CD4-positive, alpha-beta T cell treated with Interleukin-15 for 4 hours (primary cell): ENCODE data around the gene DLG5.

ENCODE experiments used
- DNase-seq: peaks from one replicate; pipeline ENCODE4 v3.0.0-alpha.2; 2020; ENCODE audit warnings: low spot score

Gene DLG5

DNA sequence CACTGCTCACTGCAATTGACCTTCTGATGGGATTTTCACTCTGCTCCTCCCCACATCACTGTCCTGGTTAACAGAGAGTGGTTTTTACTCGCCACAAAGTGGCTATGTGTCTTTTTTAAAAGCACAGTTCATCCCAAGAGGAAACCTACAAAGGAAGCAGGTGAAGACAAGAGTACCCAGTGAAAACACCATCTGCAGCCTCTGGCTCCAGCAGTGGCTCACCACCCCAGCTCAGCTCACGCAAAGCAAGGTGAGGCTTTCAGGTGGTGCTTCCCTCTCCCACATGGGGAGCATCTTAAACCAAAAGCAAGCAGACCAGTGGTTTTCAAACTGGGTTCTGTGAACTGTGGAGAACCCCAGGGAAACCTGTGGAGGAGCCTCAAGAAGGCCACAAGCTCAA lies 14.0 kb downstream of the DLG5 start:
- no peak for DNase-seq

DNA sequence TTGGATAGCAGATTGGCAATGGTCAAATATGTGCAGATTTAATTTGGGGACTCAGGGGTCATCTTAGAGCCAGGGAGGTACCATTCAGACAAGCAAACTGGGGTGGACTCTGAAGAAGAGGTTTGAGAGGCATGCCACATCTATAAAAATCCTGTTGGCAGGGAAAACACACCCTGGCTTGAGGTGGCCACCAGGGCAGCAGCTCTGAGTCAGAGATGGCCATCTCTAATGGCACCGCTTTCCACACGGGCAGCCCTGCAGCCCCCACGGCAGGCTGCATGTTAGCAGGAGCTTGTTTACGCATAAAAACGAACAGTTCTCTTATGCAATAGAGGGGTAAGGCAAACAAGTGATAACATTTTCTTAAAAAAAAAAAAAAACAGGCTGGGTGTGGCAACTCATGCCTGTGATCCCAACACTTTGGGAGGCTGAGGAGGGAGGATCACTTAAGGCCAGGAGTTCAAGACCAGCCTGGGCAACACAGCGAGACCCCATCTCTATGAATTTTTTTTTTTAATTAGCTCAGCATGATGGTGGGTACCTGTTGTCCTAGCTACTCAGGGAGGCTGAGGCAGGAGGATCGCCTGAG lies 14.9 kb downstream of the DLG5 start:
- no peak for DNase-seq

DNA sequence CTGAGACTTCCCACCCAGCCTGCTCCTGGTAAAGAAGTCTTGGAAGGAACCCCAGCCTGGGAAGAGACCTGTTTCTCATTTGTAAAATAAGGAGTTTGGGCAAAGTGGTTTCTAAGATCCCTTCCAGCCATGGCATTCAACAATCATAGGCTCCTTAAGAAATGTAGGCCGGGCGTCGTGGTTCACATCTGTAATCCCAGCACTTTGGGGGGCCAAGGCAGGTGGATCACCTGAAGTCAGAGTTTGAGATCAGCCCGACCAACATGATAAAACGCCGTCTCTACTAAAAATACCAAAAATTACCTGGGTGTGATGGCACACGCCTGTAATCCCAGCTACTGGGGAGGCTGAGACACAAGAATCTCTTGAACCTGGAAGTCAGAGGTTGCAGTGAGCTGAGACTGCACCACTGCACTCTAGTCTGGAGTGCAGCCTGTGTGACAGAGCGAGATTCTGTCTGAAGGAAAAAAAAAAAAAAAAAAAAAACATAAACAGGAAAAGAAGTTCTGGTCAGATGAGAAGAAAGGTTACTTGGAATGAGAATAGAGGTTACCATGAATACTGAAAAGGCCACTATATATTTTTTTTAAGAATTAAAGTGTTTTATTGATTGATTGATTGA lies 15.9 kb downstream of the DLG5 start:
- no peak for DNase-seq

- no peak for DNase-seq
These were observed 16.7 kb downstream of the DLG5 start for GRCh38 chr10:77909749-77910375.

- no peak for DNase-seq
These were observed 17.4 kb downstream of the DLG5 start for GRCh38 chr10:77909021-77909748.

- no peak for DNase-seq
These were observed 18.4 kb downstream of the DLG5 start for GRCh38 chr10:77907900-77908717.

- DNase-seq = no peak
These were observed 19.1 kb downstream of the DLG5 start for GRCh38 chr10:77907462-77907861.

DNA sequence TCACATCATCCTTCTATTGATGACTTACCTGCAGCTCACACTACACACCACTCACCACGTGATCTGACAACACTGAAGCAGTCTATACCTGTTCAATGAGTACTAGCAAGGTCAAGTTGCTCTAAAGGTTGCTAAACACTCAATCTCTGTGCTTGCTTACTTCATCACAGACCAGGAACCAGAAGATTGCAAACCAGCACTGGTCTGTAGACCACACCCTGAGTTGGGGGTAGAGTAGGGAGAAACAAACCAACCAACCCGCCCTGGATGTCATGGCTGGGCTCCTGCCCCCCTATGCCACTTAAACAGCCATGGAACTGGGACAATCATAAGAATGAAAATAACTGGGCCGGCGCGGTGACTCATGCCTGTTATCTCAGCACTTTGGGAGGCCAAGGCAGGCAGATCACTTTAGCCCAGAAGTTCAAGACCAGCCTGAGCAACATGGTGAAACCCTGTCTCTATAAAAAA lies 19.6 kb downstream of the DLG5 start:
- DNase-seq = no peak

DNA sequence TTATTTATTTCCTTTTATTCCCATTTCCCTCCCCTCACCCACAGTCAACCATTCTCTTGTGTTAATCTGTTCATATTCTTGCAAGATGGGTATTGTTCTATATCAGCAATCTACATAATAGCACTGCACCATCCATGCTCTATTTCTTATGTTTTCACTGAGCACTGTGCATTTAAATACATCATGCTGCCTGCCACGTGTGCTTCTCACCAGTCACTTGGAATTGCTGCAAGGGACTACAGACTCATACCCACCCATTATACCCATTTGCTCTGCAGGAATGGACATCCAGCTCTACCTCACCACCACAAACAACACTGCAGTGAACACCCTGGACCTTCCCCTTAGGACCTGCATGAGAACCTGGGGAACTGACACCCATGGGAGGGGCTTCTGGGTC lies 20.8 kb downstream of the DLG5 start:
- no peak for DNase-seq

- no peak for DNase-seq
These were observed 21.3 kb downstream of the DLG5 start for GRCh38 chr10:77905086-77905748.

- no peak for DNase-seq
These were observed 22.3 kb downstream of the DLG5 start for GRCh38 chr10:77904100-77904840.

DNA sequence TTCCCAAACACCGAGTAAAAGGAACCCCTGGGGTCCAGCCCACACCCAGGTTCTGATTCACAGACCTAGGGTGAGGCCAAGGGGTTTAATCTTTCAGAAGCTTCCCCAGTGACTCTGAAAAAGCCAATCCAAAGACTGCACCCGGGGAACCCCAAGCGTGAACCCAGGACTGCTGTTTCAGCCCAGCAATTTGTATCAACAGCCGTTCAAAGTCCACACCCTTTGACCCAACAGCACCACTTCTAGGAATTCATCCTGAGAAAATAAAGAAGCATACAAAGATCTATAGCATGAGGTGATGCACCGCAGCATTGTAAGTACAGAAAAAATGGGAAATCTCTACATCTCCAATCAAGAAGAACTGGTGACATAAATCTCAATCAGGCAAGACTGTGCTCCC lies 24.4 kb downstream of the DLG5 start:
- no peak for DNase-seq

GRCh38 chr10:77901743-77902142 lies 24.8 kb downstream of the DLG5 start:
- DNase-seq = no peak

DNA sequence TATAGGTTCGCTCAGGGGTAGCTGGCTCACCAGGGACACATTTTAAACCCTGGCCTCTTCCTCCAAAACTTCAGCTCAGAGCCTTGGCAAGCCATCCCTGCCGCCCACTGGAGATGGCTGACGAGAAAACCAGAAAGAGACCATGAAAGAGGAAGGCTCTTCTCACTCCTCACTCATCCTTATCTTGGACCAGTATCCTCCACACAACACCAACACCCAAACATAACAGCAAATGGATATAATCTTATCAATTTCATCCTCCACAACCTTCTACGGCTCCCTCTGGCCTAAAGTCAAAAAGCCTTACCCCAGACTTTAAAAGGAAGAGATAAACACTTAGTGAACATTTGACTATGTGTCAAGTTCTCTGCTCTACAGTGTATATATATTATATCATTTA lies 26.9 kb downstream of the DLG5 start:
- DNase-seq = no peak

- DNase-seq = no peak
These were observed 27.5 kb downstream of the DLG5 start for GRCh38 chr10:77899080-77899477.

GRCh38 chr10:77898323-77899079 lies 28.1 kb downstream of the DLG5 start:
- no peak for DNase-seq

- DNase-seq = no peak
These were observed 30.5 kb downstream of the DLG5 start for GRCh38 chr10:77896058-77896457.

- DNase-seq = no peak
These were observed 32.5 kb downstream of the DLG5 start for GRCh38 chr10:77894058-77894457.

DNA sequence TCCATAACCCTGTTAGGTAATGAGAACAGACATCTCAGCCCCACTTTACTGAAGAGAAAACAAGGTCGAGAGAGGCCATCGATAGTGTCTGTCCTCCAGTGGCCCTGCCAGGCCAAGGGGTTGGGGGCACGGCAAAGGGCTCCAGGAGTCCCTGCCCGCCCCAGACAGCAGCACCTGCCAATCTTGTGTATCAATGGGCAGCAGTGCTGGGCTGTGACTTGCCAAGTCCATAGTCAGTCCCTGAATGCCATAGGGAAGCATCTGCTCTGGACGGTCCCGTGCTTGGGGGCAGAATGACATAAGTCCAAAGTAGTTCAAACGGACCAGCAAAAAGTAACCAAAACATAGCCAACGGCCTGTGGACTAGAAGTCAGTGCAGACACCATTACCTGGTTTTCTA lies 33.2 kb downstream of the DLG5 start:
- DNase-seq = no peak

DNA sequence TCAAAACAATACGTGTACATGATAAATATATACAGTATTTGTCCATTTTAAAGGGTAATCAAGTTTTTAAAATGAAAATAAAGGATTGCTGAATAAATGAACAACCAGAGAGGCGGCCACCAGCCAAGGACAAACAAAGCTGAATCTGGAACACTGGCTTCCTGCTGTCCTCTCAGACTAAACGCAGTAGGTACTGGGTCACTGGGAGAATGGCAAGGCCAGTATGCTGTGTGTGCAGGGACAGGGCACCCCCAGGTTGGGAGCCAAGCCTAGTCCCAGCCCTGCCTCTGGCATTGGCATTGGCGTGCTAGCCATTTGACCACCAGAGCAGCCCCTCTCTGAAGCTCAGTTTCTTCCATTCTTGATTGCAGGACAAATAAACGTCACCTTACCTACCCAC lies 33.8 kb downstream of the DLG5 start:
- no peak for DNase-seq
